HepG2 (cell line): ENCODE data around the gene GNB3. TPM values are rescaled to one million over a fixed set of nuclear protein-coding genes. Genes with fewer than 3 reads are reported as not detected.

Source experiments
- ATAC-seq: fragments of 200-7000 bp; cut with Tn5 transposase; 3 replicates; pipeline ENCODE4 v1.9.1; 2020; ENCODE audit warnings: mild to moderate bottlenecking, moderate library complexity
- BruUV-seq: library from RNA; stranded (reverse); fragments of 400-500 nt; replicated peaks from 2 replicates; lab custom pipeline; 2021; lab: Mats Ljungman, UMichigan
- CTCF ChIA-PET: fragments of 300-600 bp; formaldehyde crosslinking; extraction: SDS; loops from one replicate; lab custom pipeline; 2021; ENCODE audit warnings: low total read pairs, inconsistent platforms, low intra/inter-chr PET ratio; lab: Yijun Ruan, JAX
- POLR2A ChIA-PET: fragments of 350-600 bp; sonication (Branson Sonifier 250); formaldehyde crosslinking; loops from one replicate; lab custom pipeline; 2020; ENCODE audit warnings: antibody characterized with exemption, inconsistent platforms; lab: Yijun Ruan, JAX
- DNase-seq: peaks from one replicate; pipeline ENCODE4 v3.0.0-alpha.2; 2015; ENCODE audit warnings: low spot score
- FAIRE-seq: peaks from 3 replicates; lab custom pipeline; 2011; peaks lifted over from hg19 to GRCh38; lab: Jason Lieb, UNC
- H2AFZ ChIP-seq: one replicate; pipeline ENCODE4 v1.6.1; 2011; ENCODE audit warnings: low read length, inconsistent platforms
- H3K27ac ChIP-seq: fragments of 300-600 bp; 3 replicates; pipeline ENCODE4 v1.8.0; 2011; ENCODE audit warnings: mixed run types, mild to moderate bottlenecking, mixed read lengths, low read length, inconsistent platforms; ENCODE audit not compliant: insufficient read depth; ENCODE audit errors: extremely low read length
- H3K27me3 ChIP-seq, 2 experiments: fragments of 200-600 bp in 1 of 2; 2 replicates in 1 of 2; 3 replicates in 1 of 2; pipeline versions ENCODE4 v1.6.0 to v1.8.0; 2011; ENCODE audit warnings: low read length in 2 of 2, mild to moderate bottlenecking in 2 of 2, moderate library complexity in 2 of 2, inconsistent platforms in 1 of 2; ENCODE audit not compliant: insufficient read depth in 2 of 2, control insufficient read depth in 1 of 2
- H3K36me3 ChIP-seq, 2 experiments: fragments of 200-600 bp in 1 of 2; replicated peaks in 1 of 2; 2 replicates in 1 of 2; 3 replicates in 1 of 2; pipeline versions ENCODE4 v1.5.1 to v1.8.0; 2011; ENCODE audit warnings: low read length in 2 of 2, inconsistent platforms in 1 of 2; ENCODE audit not compliant: insufficient read depth in 2 of 2, control insufficient read depth in 1 of 2
- H3K4me1 ChIP-seq: 2 replicates; pipeline ENCODE4 v1.5.1; 2012; ENCODE audit warnings: low read length, inconsistent platforms; ENCODE audit not compliant: insufficient read depth
- H3K4me2 ChIP-seq: 2 replicates; pipeline ENCODE4 v1.6.0; 2011; ENCODE audit warnings: low read depth, low read length, inconsistent platforms
- H3K4me3 ChIP-seq, 3 experiments: fragments of 200-600 bp in 1 of 3; sonication (generic), shearing (Covaris generic) in 1 of 3; replicated peaks in 1 of 3; 2 replicates each; pipeline ENCODE4 v1.5.1; 2011 to 2016; ENCODE audit warnings: low read length in 3 of 3, inconsistent platforms in 2 of 3, low read depth in 2 of 3, mild to moderate bottlenecking in 2 of 3, control low read depth in 1 of 3, mixed read lengths in 1 of 3; ENCODE audit not compliant: insufficient read depth in 1 of 3
- H3K79me2 ChIP-seq: one replicate; pipeline ENCODE4 v1.6.1; 2011; ENCODE audit warnings: low read length, inconsistent platforms; ENCODE audit not compliant: insufficient read depth
- H3K9ac ChIP-seq: 2 replicates; pipeline ENCODE4 v1.6.0; 2011; ENCODE audit warnings: mild to moderate bottlenecking, low read depth, low read length, inconsistent platforms; ENCODE audit not compliant: insufficient read depth
- H3K9me3 ChIP-seq: 2 replicates; pipeline ENCODE4 v1.5.1; 2012; ENCODE audit warnings: mild to moderate bottlenecking, low read length
- H4K20me1 ChIP-seq: 2 replicates; pipeline ENCODE4 v1.6.0; 2011; ENCODE audit warnings: inconsistent platforms, mild to moderate bottlenecking, low read length, moderate library complexity; ENCODE audit not compliant: insufficient read depth
- ASH2L ChIP-seq: fragments of 300-600, 200-600 bp; sonication (generic); IDR thresholded peaks from 2 replicates; pipeline ENCODE4 v1.7.0; 2017; ENCODE audit warnings: low read depth, mild to moderate bottlenecking, moderate library complexity, mixed read lengths, low read length; ENCODE audit not compliant: insufficient read length
- FOXP4 ChIP-seq: sonication (generic); formaldehyde crosslinking; IDR thresholded peaks from 2 replicates; pipeline ENCODE4 v1.4.0; 2020; ENCODE audit warnings: missing genetic modification reagents
- HDAC2 ChIP-seq: sonication (generic); formaldehyde crosslinking; IDR thresholded peaks from 2 replicates; pipeline ENCODE4 v1.4.0; 2020; ENCODE audit warnings: missing genetic modification reagents
- KDM3A ChIP-seq: IDR thresholded peaks from 2 replicates; pipeline ENCODE4 v1.6.1; 2018; ENCODE audit warnings: low read depth, missing compliant biosample characterization
- PHF20 ChIP-seq: sonication (generic); formaldehyde crosslinking; IDR thresholded peaks from 2 replicates; pipeline ENCODE4 v1.5.0; 2020; ENCODE audit warnings: mild to moderate bottlenecking, missing genetic modification reagents
- POGK ChIP-seq: sonication (generic); formaldehyde crosslinking; conservative IDR thresholded peaks from 2 replicates; pipeline ENCODE4 v1.8.0; 2022; ENCODE audit warnings: mild to moderate bottlenecking, moderate library complexity, missing genetic modification reagents
- POLR2AphosphoS2 ChIP-seq: IDR thresholded peaks from 2 replicates; pipeline ENCODE4 v1.6.1; 2011; ENCODE audit warnings: low read depth, low read length, improper control_type of control experiment
- TRIM22 ChIP-seq: fragments of 450-650 bp; IDR thresholded peaks from 2 replicates; pipeline ENCODE4 v1.6.1; 2017
- ZBTB26 ChIP-seq: IDR thresholded peaks from 2 replicates; pipeline ENCODE4 v1.6.1; 2016; ENCODE audit warnings: missing compliant biosample characterization, missing genetic modification reagents, borderline replicate concordance
- ZNF143 ChIP-seq: sonication (generic); formaldehyde crosslinking; IDR thresholded peaks from 2 replicates; pipeline ENCODE4 v1.4.0; 2020; ENCODE audit warnings: missing genetic modification reagents
- ZNF710 ChIP-seq: sonication (generic); formaldehyde crosslinking; IDR thresholded peaks from 2 replicates; pipeline ENCODE4 v1.5.0; 2020; ENCODE audit warnings: mild to moderate bottlenecking, missing genetic modification reagents, borderline replicate concordance
- ZNF781 ChIP-seq: sonication (generic); formaldehyde crosslinking; IDR thresholded peaks from 2 replicates; pipeline ENCODE4 v1.5.1; 2020; ENCODE audit warnings: borderline replicate concordance, mild to moderate bottlenecking, missing genetic modification reagents; ENCODE audit errors: not compliant biosample characterization
- WGBS: methylation state at CpG from one replicate; pipeline ENCODE4 v1.1.6; 2017; ENCODE audit warnings: low lambda C conversion rate; 5-methylcytosine and 5-hydroxymethylcytosine counted together
- in situ Hi-C: cut with HindIII; loops from 2 replicates; pipeline ENCODE4 v1.10.0; 2017; ENCODE audit warnings: low pct_unique_long_range_greater_than_20kb; ENCODE audit not compliant: extremely low pct_ligation_motif_present
- intact Hi-C: fragments of 100-400 bp; cut with micrococcal nuclease; formaldehyde crosslinking; loops from one replicate; pipeline ENCODE4 v1.10.0; 2022; ENCODE audit not compliant: unreplicated experiment
- polyA plus RNA-seq, 8 experiments: library from polyadenylated mRNA; depleted of rRNA in 3 of 8; stranded (reverse) in 7 of 8; unstranded in 1 of 8; fragments of >200 nt; fragmentation: Illumina TruSeq in 4 of 8; extraction: Trizol in 4 of 8; gene quantifications; 2 replicates each; pipeline versions ENCODE4 v1.2.1 to v1.2.3, GENCODE V29; 2011 to 2016; ENCODE audit warnings: low read depth in 4 of 8, missing spikeins in 1 of 8, mixed read lengths in 1 of 8; ENCODE audit not compliant: insufficient read depth in 1 of 8
- total RNA-seq, 5 experiments: library from RNA; depleted of rRNA; stranded (reverse); fragments of >200 nt; fragmentation: Illumina TruSeq; extraction: Trizol; gene quantifications; 2 replicates each; pipeline ENCODE4 v1.2.3, GENCODE V29; 2016; ENCODE audit warnings: low read depth in 1 of 5

The GNB3 gene
- total and polyA plus RNA-seq, 2 of the 13 experiments (the other 11 are each of a cell fraction or from before 2014, with no cell fraction given), result 1.3 to 3.6 TPM

GRCh38 chr12:6792522-6793201, 48.1 kb upstream of the GNB3 start:
- ChIA-PET POLR2A (interaction anchor here (1.0 to 2.6 kb wide), 13 partner anchors 11 to 300 kb away, joined by 3 to 25 read pairs (median 4); partner anchors contain the start of genes CDCA3, COPS7A, GAPDH and GPR162), CTCF (no interaction called here)
- in situ Hi-C loops, result no loop called here
- FAIRE-seq (peak; percentile 75), DNase-seq (peak; percentile 87), ATAC-seq (peak; percentile 97)
- Histone ChIP-seq H3K9ac (peak overlapping the region; percentile 57), H3K4me1 (peaks cover 59% of the 10 kb centered on the region), H2AFZ (peak overlapping the region; percentile 63), H4K20me1 (no peaks in the 10 kb centered on the region), H3K36me3 (no peaks in the 10 kb centered on the region), H3K27ac (peak overlapping the region; percentile 74), H3K79me2 (no peaks in the 10 kb centered on the region), H3K9me3 (no peaks in the 10 kb centered on the region), H3K4me3 (peak overlapping the region in 2 of 3 experiments; percentile 27 to 58; a peak in 4 of 6 replicates), H3K27me3 (no peaks in the 10 kb centered on the region; a peak in 1 of 5 replicates), H3K4me2 (peak overlapping the region; percentile 78)
- WGBS, result 17% methylated on average over 12 of the region's 12 CpGs
- intact Hi-C loops, result no loop called here
- no TSS peak for BruUV-seq
- TF ChIP-seq TRIM22, result no peak
- TF ChIP-seq PHF20 (CRISPR knock-in tag), result peak; percentile 48; the same call in 1 of the 2 replicates
- TF ChIP-seq ZNF781 (CRISPR knock-in tag), result peak; percentile 30
- peak; percentile 46 for TF ChIP-seq ASH2L
- peak; percentile 71 for TF ChIP-seq ZNF143
- TF ChIP-seq KDM3A (CRISPR knock-in tag), result peak; percentile 32; the same call in 1 of the 2 replicates
- TF ChIP-seq HDAC2, result peak; percentile 93
- TF ChIP-seq POGK (CRISPR knock-in tag), result 0 out of 2 replicates have a peak, but pooled peaks have one; percentile 34
- TF ChIP-seq ZBTB26 (CRISPR knock-in tag), result peak; percentile 59; the same call in 1 of the 2 replicates
- no peak for TF ChIP-seq POLR2AphosphoS2
- TF ChIP-seq ZNF710, result peak; percentile 96; the same call in 1 of the 2 replicates
- peak; percentile 65; the same call in 1 of the 2 replicates for TF ChIP-seq FOXP4 (CRISPR knock-in tag)
